HG03575 (cell line): ENCODE results near the gene HOXC10.

Experiments
- ATAC-seq: cut with Tn5 transposase; IDR thresholded peaks from one replicate; pipeline ENCODE4 v1.9.1; 2021; ENCODE audit not compliant: unreplicated experiment, insufficient number of reproducible peaks, low FRiP score; ENCODE audit errors: extremely low read depth

The HOXC10 gene

GRCh38 chr12:53997204-53998109, 12.5 kb downstream of the HOXC10 start:
- no peak for ATAC-seq

- no peak for ATAC-seq
These were observed 13.4 kb downstream of the HOXC10 start for GRCh38 chr12:53998110-53998899.

GRCh38 chr12:53998900-53999236, 13.9 kb downstream of the HOXC10 start:
- ATAC-seq, result no peak

GRCh38 chr12:53999559-54000115, 14.7 kb downstream of the HOXC10 start:
- ATAC-seq, result no peak

DNA sequence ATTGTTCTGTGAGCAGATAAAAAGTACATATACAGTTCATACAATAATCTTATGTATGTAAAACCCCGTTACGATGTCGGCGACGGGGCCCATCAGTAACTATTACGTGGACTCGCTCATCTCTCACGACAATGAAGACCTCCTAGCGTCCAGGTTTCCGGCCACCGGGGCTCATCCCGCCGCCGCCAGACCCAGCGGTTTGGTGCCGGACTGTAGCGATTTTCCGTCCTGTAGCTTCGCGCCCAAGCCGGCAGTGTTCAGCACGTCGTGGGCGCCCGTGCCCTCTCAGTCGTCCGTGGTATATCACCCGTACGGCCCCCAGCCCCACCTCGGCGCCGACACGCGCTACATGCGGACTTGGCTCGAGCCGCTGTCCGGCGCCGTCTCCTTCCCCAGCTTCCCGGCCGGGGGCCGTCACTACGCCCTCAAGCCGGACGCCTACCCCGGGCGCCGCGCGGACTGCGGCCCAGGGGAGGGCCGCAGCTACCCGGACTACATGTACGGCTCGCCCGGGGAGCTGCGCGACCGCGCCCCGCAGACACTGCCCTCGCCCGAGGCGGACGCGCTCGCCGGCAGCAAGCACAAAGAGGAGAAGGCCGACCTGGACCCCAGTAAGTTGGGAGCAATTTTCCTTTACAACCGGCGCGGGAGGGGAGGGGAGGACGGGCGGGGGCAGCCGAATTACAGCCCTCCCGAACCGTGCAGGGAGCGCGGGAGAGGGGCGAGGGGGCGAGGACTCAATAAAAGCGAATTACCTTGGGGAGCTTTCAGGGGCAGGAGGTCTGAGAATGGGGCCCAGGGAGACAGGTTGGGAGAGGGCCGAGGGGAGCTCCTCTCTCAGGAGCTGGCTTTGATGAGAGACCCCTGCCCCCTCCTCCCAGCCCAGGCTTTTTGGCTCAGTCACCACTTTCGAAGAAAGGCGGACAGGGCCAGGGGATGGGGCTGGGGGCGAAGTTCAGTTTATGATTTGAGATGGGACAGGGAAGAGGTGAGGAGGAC, 15.5 kb downstream of the HOXC10 start, which contains the start of gene HOXC9:
Gene HOXC9 (plus strand): TSS at position 46 of the 999 bp plus-strand sequence. CDS start 28 bp downstream, at position 74.
- ATAC-seq, result no peak

GRCh38 chr12:54001283-54002187, 16.6 kb downstream of the HOXC10 start:
- no peak for ATAC-seq

DNA sequence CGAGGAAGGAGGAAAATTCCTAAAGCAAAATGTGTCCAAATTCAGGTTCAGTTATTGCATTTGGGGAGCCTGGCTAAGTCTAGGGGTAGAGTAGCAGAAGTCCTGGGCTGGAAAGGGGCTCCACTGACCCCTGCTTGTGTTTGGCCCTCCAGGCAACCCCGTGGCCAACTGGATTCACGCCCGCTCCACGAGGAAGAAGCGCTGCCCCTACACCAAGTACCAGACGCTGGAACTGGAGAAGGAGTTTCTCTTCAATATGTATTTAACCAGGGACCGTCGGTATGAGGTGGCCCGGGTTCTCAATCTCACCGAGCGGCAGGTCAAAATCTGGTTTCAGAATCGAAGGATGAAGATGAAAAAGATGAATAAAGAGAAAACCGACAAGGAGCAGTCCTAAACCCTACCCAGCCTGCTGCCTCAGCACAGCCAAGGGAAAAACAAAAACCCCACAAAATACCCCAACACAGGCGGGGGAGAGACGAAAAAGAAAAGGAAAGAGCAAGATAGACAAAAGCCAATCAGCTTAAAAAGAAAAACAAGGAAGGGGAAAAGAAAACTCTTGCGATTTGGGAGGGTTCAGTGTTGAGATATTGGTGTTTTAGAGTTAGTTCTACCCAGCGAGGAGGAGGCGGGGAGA, 17.4 kb downstream of the HOXC10 start:
- ATAC-seq, result no peak

DNA sequence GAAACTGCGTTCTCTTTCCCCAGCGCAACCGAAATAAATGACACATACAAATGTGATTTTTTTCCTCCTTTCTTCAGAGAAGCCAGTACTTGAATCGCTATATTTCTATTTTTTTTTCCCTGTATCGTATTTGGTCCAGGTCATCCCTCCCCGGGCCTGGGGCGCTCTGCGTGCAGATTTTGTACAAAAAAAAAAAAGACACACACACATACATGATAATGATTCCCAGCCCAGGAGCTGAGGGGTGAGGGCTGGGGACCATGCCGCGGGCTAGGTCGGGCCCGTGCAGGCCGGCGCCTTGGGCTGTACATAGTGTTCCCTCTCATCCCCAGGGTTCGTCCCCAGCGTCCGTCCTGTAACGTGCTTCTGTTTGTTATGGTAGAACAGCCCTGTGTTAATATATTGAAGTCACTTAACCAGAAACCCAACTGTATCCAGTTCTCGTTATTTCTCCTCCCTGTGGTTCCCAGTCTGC, 18.0 kb downstream of the HOXC10 start:
- ATAC-seq, result no peak

DNA sequence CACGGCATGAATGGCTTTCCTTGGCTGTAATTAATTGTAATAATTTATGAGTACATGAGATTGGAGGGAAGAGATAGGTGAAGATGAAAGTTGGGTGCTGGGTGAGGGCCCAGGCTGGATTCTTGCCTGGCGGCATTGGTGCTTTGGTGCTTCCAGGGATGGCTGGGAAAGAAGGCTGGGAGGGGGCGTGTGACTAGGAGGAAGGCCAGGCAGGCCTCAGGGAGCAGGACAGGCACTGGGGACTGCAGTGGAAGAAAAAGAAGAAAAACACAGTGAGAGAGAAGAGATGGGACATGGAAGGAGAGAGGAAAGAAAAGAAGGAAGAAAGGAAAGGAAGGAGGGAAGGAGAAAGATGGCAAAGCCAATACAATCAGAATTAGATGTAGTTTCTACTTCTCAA, 18.7 kb downstream of the HOXC10 start:
- ATAC-seq, result no peak

GRCh38 chr12:54004063-54004840, 19.3 kb downstream of the HOXC10 start:
- no peak for ATAC-seq

- ATAC-seq, result no peak
These were observed 20.0 kb downstream of the HOXC10 start for GRCh38 chr12:54004841-54005530.

DNA sequence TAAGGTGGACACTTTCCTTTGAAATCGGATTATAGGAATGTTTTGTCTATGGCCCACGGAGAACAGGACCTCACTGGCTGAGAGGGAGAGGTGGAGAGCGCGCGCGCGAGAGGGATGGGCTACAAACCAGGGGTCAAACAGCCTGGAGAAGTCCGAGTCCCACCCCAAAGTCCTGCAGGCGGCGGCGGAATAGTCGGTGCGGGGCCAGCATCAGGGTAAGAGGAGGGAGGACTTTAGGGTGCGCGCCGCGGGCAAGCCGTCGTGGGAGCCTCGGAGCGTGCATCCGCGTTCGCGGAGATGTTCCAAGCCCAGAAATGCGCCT, 20.5 kb downstream of the HOXC10 start:
- no peak for ATAC-seq

DNA sequence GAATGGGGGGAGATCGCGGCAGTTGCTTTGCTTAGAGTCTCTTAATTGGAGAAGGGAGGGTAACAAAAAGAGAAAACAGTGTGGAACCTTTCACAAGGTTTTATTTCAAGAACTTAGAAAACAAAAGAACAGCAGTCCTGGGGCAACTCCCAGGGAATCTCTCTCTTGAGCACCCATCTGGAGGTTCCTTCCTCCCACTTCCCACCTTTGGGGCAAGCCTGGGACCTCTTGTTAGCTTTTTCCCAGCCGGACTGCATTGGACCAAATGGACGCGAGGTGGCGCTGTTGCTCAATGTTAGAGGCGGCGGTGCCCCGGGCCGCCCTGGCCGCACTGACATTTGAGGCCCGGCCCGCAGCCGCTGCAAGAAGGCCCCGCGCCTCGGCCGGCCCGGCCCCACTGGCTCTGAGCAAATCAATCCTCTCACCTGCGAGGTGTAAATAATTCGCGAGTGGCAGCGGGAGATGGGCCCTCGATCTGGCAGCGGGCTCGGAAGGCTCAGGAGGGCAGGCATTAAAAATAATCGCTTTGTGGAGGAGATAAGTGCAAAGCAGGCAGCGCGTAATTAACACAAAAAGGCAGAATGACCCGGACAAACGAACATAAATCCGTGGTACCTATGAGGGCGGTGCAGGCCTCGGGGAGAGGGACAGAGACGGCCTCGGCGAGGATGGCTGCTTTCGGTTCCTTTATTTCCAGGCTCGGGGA, 21.1 kb downstream of the HOXC10 start:
- no peak for ATAC-seq

DNA sequence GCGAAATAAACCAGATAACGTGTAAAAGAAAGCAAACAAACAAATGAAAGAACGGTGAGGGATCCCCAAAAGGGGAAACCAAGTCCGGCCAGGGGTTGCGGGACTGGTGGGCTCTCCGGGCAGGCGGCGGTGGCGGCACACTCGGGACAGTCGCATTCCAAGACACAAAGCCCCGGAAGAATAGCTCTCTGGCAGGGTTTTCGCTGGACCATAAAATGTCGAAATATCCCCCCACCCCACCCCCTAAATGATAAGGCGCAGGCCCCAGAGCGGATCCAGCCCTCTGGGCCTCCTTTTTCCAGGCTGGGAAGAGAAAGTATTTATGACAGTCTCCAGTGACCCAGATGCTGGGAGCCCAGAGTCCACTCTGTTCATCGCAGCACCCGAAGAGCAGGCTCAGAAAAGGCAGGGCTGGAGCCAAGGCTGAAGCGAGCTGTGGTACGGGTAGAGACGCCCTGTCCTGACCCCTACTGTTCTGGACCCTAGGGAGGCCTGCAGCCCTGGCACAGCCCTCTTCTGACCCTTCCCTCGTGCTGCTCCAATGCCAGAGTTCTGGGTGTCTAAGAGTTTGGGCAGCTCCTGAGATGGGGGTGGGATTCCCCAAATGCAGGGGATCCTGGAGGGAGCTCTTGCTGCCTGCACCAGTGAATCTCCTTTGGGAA, 21.7 kb downstream of the HOXC10 start:
- no peak for ATAC-seq
